ENCODE data around the gene NCOA3. TPM values are rescaled to one million over a fixed set of nuclear protein-coding genes. Genes with fewer than 3 reads are reported as not detected.

Gene NCOA3
- total and polyA plus RNA-seq, 10 of the 15 experiments (the other 5 are each of a cell fraction or from before 2014, with no cell fraction given): 16.9 to 96.2 (median 73.6) TPM

DNA sequence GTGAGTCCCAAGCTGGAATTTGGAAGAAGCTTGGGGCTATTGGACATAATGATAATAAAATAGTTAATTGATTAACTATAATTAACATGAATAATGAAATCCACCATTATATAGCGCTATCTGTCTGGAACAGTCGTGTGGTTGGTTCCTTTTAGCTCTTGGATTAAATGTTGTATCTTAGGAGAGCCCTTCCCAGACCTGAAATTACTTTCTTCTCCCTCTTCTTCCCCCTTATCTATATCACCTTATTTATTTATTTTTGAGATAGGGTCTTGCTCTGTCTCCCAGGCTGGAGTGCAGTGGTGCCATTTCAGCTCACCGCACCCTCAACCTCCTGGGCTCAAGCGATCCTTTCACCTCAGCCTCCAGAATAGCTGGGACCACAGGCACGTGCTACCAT, 64.6 kb downstream of the NCOA3 start:
- in situ Hi-C loops (cut with MboI) (no loop called here), intact Hi-C loops (cut with micrococcal nuclease; ENCODE audit: unreplicated experiment) (no loop called here)
- Histone ChIP-seq H3K36me3 (ENCODE audit: control insufficient read depth in 2 of 2, insufficient read depth in 2 of 2, low read length in 1 of 2) (peaks cover 5 to 13% of the 10 kb centered on the region in 2 experiments; a peak in 3 of 4 replicates), H3K27ac (ENCODE audit: control insufficient read depth, insufficient read depth) (no peak overlapping the region), H2AFZ (ENCODE audit: control insufficient read depth, low read depth, low read length) (no peak overlapping the region), H3K79me2 (ENCODE audit: control insufficient read depth, insufficient read depth, low read length) (peaks cover 93% of the 10 kb centered on the region), H3K9me3 (replicated peaks; ENCODE audit: control insufficient read depth, insufficient read depth, low read length) (peaks cover 8% of the 10 kb centered on the region; the same call in 2 of the 3 replicates), H3K4me3 (no peak overlapping the region), H3K9ac (ENCODE audit: control insufficient read depth, insufficient read depth, low read length) (no peak overlapping the region), H3K4me1 (ENCODE audit: control insufficient read depth, insufficient read depth, low read length) (peaks cover 33% of the 10 kb centered on the region), H3K4me2 (ENCODE audit: control insufficient read depth, insufficient read depth) (no peak overlapping the region), H4K20me1 (ENCODE audit: control insufficient read depth, insufficient read depth) (no peaks in the 10 kb centered on the region), H3K27me3 (replicated peaks in 1 of 2; ENCODE audit: control insufficient read depth in 2 of 2, insufficient read depth in 2 of 2, low read length in 1 of 2) (no peaks in the 10 kb centered on the region)
- ChIA-PET POLR2A (interaction anchor here (0.9 to 1.1 kb wide), 2 partner anchors 43 to 61 kb away, joined by 3 to 4 read pairs; no protein-coding TSS in a partner anchor), CTCF (interaction anchor here (1.2 to 1.8 kb wide), 2 partner anchors 26 to 55 kb away, joined by 3 to 5 read pairs; no protein-coding TSS in a partner anchor), SMC1A (ENCODE audit: uncharacterized antibody, unreplicated experiment) (interaction anchor here (0.8 to 4.7 kb wide), 8 partner anchors 9 to 57 kb away, joined by 3 to 19 read pairs (median 6); no protein-coding TSS in a partner anchor), RAD21 (ENCODE audit: unreplicated experiment) (interaction anchor here (1.1 to 1.7 kb wide), 4 partner anchors 9 to 73 kb away, joined by 3 to 9 read pairs (median 3); no protein-coding TSS in a partner anchor)
- ATAC-seq (no peak), FAIRE-seq (no peak), DNase-seq (ENCODE audit: low read depth, low spot score) (no peak)
- no TSS peak for BruUV-seq (replicated peaks)
- TF ChIP-seq, protein P1, sequence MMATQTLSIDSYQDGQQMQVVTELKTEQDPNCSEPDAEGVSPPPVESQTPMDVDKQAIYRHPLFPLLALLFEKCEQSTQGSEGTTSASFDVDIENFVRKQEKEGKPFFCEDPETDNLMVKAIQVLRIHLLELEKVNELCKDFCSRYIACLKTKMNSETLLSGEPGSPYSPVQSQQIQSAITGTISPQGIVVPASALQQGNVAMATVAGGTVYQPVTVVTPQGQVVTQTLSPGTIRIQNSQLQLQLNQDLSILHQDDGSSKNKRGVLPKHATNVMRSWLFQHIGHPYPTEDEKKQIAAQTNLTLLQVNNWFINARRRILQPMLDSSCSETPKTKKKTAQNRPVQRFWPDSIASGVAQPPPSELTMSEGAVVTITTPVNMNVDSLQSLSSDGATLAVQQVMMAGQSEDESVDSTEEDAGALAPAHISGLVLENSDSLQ (IDR thresholded peaks at IDR 0.05): no peak
- no peak for TF ChIP-seq RUNX3 (IDR thresholded peaks at IDR 0.05; ENCODE audit: low read length)
- no peak for TF ChIP-seq CREB1 (IDR thresholded peaks at IDR 0.05; ENCODE audit: low read depth)
- no peak for TF ChIP-seq ESRRA (IDR thresholded peaks at IDR 0.05; ENCODE audit: low read length)
- no peak for TF ChIP-seq CHD2 (IDR thresholded peaks at IDR 0.05; ENCODE audit: borderline replicate concordance, low read depth, low read length)
- TF ChIP-seq CBX3 (IDR thresholded peaks at IDR 0.05; ENCODE audit: borderline replicate concordance, low read depth): no peak
- TF ChIP-seq, protein P2, sequence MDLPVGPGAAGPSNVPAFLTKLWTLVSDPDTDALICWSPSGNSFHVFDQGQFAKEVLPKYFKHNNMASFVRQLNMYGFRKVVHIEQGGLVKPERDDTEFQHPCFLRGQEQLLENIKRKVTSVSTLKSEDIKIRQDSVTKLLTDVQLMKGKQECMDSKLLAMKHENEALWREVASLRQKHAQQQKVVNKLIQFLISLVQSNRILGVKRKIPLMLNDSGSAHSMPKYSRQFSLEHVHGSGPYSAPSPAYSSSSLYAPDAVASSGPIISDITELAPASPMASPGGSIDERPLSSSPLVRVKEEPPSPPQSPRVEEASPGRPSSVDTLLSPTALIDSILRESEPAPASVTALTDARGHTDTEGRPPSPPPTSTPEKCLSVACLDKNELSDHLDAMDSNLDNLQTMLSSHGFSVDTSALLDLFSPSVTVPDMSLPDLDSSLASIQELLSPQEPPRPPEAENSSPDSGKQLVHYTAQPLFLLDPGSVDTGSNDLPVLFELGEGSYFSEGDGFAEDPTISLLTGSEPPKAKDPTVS (IDR thresholded peaks at IDR 0.05; ENCODE audit: low read depth, low read length): no peak
- TF ChIP-seq SUPT20H (IDR thresholded peaks at IDR 0.05; ENCODE audit: borderline replicate concordance, control insufficient read depth, low read depth, low read length): no peak
- TF ChIP-seq FOXM1 (IDR thresholded peaks at IDR 0.05; ENCODE audit: low read depth, low read length): no peak
- TF ChIP-seq ZNF217 (IDR thresholded peaks at IDR 0.05): no peak
- WGBS (ENCODE audit: insufficient coverage, insufficient replicate concordance, low lambda C conversion rate, missing lambda C conversion rate): 97% methylated on average over 5 of the region's 5 CpGs

Measured in GM12878 (cell line).